Thyroid gland (tissue), 4 donors: Measurements from ENCODE around the gene FALEC. TPM values are rescaled to one million over a fixed set of nuclear protein-coding genes. Genes with fewer than 3 reads are reported as not detected.

Experiments
- DNase-seq, 2 donors: peaks; one replicate each; pipeline ENCODE4 v3.0.0-alpha.2; 2019
- H3K27ac ChIP-seq, 3 donors: fragments of 200-600 bp; sonication (generic); 1 replicate in 2 of 3; 2 replicates in 1 of 3; pipeline ENCODE4 v1.5.1; 2016 to 2019; ENCODE audit warnings: mild to moderate bottlenecking in 1 of 3, moderate library complexity in 1 of 3
- H3K27me3 ChIP-seq: fragments of 200-600 bp; sonication (generic); one replicate; pipeline ENCODE4 v1.5.1; 2019
- H3K36me3 ChIP-seq, 2 donors: fragments of 200-600 bp; sonication (generic); one replicate each; pipeline ENCODE4 v1.5.1; 2016 to 2019
- H3K4me1 ChIP-seq, 2 donors: fragments of 200-600 bp; sonication (generic); one replicate each; pipeline ENCODE4 v1.5.1; 2017 to 2019
- H3K4me3 ChIP-seq, 3 donors: fragments of 200-600 bp; sonication (generic); replicated peaks in 1 of 3; 1 replicate in 2 of 3; 2 replicates in 1 of 3; pipeline ENCODE4 v1.5.1; 2016; ENCODE audit warnings: mild to moderate bottlenecking in 1 of 3
- H3K9me3 ChIP-seq: fragments of 200-600 bp; sonication (generic); one replicate; pipeline ENCODE4 v1.5.1; 2017
- POLR2A ChIP-seq, 2 donors: fragments of 450-650 bp; IDR thresholded peaks; one replicate each; pipeline ENCODE4 v1.6.1; 2017; ENCODE audit warnings: antibody characterized with exemption in 2 of 2, mild to moderate bottlenecking in 2 of 2, moderate library complexity in 1 of 2
- WGBS, 2 donors: methylation state at CpG; one replicate each; pipeline ENCODE4 v1.1.5; 2017; 5-methylcytosine and 5-hydroxymethylcytosine counted together
- intact Hi-C: fragments of 100-400 bp; cut with DNase I; formaldehyde crosslinking; loops from one replicate; pipeline ENCODE4 v1.15.1; 2023
- total RNA-seq, 4 donors: library from RNA; depleted of rRNA; stranded (reverse); fragments of >200 nt; gene quantifications; one replicate each; pipeline ENCODE4 v1.2.3, GENCODE V29; 2016
- TF ChIP-seq, protein P1 (sequence below), 6 experiments: fragments of 200-600 bp in 3 of 6; fragments of 450-650 bp in 3 of 6; sonication (generic) in 3 of 6; IDR thresholded peaks; one replicate each; pipeline ENCODE4 v1.5.1; 2016 to 2019; ENCODE audit warnings: antibody characterized with exemption in 6 of 6, mild to moderate bottlenecking in 2 of 6, inconsistent platforms in 1 of 6, moderate library complexity in 1 of 6

Gene FALEC
- total RNA-seq, 4 donors from 2014 or later: not detected

DNA sequence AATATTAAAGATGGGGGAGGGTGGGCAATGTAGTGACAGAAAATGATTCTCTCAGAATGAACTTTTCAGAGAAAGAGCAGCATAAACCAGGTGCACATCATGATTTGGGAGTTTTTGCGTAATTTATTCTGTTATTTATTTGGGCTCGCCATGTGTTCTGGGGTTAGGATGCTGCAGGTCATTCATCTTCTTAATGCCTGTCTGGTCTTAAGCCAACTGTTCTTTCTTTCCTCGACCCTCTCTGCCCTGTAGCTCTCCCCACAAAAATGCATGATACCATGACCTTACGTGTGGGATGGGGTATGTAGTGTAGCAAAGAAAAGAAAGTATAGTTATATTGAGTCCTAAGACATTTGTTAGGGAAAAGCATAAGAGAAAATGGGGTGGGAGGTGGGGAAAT lies 40.7 kb upstream of the FALEC start:
- intact Hi-C loops: loop anchor here (10.0 kb wide), 1 partner anchor 170 kb away; no protein-coding TSS in a partner anchor
- 77 to 78% methylated on average over 4 of the region's 4 CpGs for WGBS, 2 donors
- Histone ChIP-seq H3K4me3 (no peak overlapping the region), H3K27ac (no peak overlapping the region), H3K9me3 (no peaks in the 10 kb centered on the region), H3K4me1 (peaks cover 5 to 6% of the 10 kb centered on the region in 2 donors), H3K27me3 (no peaks in the 10 kb centered on the region), H3K36me3 (peaks cover 24 to 27% of the 10 kb centered on the region in 2 donors)
- DNase-seq: no peak
- TF ChIP-seq, protein P1, sequence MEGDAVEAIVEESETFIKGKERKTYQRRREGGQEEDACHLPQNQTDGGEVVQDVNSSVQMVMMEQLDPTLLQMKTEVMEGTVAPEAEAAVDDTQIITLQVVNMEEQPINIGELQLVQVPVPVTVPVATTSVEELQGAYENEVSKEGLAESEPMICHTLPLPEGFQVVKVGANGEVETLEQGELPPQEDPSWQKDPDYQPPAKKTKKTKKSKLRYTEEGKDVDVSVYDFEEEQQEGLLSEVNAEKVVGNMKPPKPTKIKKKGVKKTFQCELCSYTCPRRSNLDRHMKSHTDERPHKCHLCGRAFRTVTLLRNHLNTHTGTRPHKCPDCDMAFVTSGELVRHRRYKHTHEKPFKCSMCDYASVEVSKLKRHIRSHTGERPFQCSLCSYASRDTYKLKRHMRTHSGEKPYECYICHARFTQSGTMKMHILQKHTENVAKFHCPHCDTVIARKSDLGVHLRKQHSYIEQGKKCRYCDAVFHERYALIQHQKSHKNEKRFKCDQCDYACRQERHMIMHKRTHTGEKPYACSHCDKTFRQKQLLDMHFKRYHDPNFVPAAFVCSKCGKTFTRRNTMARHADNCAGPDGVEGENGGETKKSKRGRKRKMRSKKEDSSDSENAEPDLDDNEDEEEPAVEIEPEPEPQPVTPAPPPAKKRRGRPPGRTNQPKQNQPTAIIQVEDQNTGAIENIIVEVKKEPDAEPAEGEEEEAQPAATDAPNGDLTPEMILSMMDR (IDR thresholded peaks at IDR 0.05): no peak
- no peak for TF ChIP-seq POLR2A (IDR thresholded peaks at IDR 0.05)

DNA sequence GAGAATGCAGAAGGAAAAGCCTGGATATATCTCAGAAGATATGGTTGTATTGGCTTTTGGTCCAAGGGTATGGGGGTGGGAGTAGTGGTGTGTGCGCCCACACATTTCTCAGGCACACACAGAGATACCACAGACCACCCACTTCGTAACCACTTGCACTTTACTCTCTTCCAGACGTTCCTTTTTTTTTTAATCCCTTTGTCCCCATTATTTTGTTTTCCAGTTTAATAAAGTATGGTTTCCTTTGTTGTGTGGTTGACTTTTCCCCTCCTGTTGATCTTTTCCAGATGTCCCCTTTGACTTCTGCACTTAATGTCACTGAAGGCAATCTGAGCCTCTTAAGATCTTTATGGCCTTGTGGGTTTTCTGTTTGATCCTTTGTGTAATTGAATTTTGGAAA lies 38.8 kb upstream of the FALEC start:
- Histone ChIP-seq H3K4me1 (peaks cover 5 to 6% of the 10 kb centered on the region in 2 donors), H3K36me3 (peaks cover 10 to 13% of the 10 kb centered on the region in 2 donors), H3K27ac (no peak overlapping the region), H3K27me3 (no peaks in the 10 kb centered on the region), H3K4me3 (no peak overlapping the region), H3K9me3 (no peaks in the 10 kb centered on the region)
- TF ChIP-seq POLR2A (IDR thresholded peaks at IDR 0.05): no peak
- TF ChIP-seq, protein P1 (IDR thresholded peaks at IDR 0.05): no peak
- no peak for DNase-seq
- 80 to 83% methylated on average over 3 of the region's 3 CpGs for whole genome bisulfite sequencing, 2 donors
- intact Hi-C loops: loop anchor here (10.0 kb wide), 1 partner anchor 168 kb away; no protein-coding TSS in a partner anchor

DNA sequence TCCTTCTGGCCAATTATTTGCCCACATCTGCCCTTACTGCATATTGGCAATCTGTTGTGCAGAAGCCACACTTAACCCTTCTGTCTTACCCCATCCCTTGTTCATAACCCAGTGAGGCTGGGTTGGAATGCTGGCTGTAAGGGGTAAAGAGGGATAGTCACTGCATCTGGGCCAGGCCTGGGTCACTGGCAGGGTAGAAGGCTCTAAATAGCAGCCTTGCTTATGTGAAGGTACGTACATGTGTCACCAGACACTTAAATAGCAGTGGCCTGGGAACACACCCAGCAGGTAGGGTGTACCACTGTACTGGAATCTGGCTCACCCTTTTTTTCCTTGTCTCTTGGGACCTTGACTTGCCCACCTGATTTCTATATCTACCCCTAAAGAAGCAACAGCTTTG lies 38.2 kb upstream of the FALEC start:
- 75 to 83% methylated on average over 1 of the region's 1 CpG for WGBS, 2 donors

DNA sequence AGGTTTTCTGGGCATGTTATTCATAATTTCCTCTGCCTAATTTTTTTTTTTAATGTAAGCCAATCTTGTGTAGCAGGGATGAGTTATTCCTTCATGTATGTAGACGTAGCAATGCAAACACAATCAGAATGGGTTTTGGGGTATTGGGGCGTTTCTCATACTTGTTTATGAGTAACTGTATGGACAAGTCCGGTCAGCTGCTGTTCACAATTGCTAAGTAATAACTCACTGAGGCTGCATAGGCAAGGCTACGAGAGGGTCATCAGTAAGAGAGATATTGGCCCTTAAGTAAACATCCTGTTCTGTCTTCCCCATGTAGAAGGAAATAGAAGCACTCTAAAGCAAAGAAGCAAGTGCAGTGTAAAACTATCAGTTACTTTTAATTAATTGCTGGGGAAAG lies 37.8 kb upstream of the FALEC start:
- 78 to 79% methylated on average over 4 of the region's 4 CpGs for WGBS, 2 donors
- Histone ChIP-seq H3K4me3 (no peak overlapping the region), H3K27ac (no peak overlapping the region), H3K9me3 (no peaks in the 10 kb centered on the region), H3K4me1 (peaks cover 5 to 6% of the 10 kb centered on the region in 2 donors), H3K36me3 (peaks cover under 1 to 3% of the 10 kb centered on the region in 2 donors), H3K27me3 (no peaks in the 10 kb centered on the region)
- intact Hi-C loops: loop anchor here (10.0 kb wide), 1 partner anchor 167 kb away; no protein-coding TSS in a partner anchor
- DNase-seq: no peak
- TF ChIP-seq POLR2A (IDR thresholded peaks at IDR 0.05): no peak
- TF ChIP-seq, protein P1 (IDR thresholded peaks at IDR 0.05): no peak

More for the DNA sequence above, 38.2 kb upstream of the FALEC start:
- TF ChIP-seq, protein P1 (IDR thresholded peaks at IDR 0.05): no peak
- no peak for TF ChIP-seq POLR2A (IDR thresholded peaks at IDR 0.05)
- DNase-seq: no peak
- Histone ChIP-seq H3K4me1 (peaks cover 5 to 6% of the 10 kb centered on the region in 2 donors), H3K36me3 (peaks cover 4 to 7% of the 10 kb centered on the region in 2 donors), H3K27ac (no peak overlapping the region), H3K9me3 (no peaks in the 10 kb centered on the region), H3K27me3 (no peaks in the 10 kb centered on the region), H3K4me3 (no peak overlapping the region)
- intact Hi-C loops: loop anchor here (10.0 kb wide), 1 partner anchor 167 kb away; no protein-coding TSS in a partner anchor

DNA sequence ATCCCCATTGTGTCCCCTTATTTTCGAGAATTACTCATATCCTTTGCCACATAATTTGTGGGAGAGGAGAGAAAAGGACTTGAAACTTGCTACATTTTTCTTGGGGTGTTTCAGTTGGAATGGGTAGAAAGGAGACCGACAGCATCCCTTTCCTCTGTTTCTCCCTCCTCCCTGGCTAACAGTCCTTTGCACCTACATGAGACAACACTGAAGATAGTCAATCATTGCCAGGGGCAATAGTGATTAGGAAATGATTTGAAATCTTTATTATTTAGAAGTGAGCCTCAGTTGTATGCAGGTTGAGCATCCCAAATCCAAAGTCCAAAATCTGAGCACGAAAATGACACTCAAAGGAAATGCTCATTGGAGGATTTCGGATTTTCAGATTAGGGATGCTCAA lies 36.2 kb upstream of the FALEC start:
- WGBS, 2 donors: 69 to 78% methylated on average over 4 of the region's 4 CpGs
- Histone ChIP-seq H3K36me3 (no peaks in the 10 kb centered on the region), H3K27ac (no peak overlapping the region), H3K4me3 (no peak overlapping the region), H3K27me3 (no peaks in the 10 kb centered on the region), H3K9me3 (no peaks in the 10 kb centered on the region), H3K4me1 (peaks cover 5 to 6% of the 10 kb centered on the region in 2 donors)
- DNase-seq: no peak
- TF ChIP-seq, protein P1 (IDR thresholded peaks at IDR 0.05): no peak
- no peak for TF ChIP-seq POLR2A (IDR thresholded peaks at IDR 0.05)
- intact Hi-C loops: loop anchor here (10.0 kb wide), 1 partner anchor 165 kb away; no protein-coding TSS in a partner anchor
